ENCODE results near the gene WIPF2. TPM values are rescaled to one million over a fixed set of nuclear protein-coding genes. Genes with fewer than 3 reads are reported as not detected.

WIPF2 gene
- polyA plus RNA-seq, 1 donor (not counting 4 experiments of a cell fraction or from before 2014, with no cell fraction given), result 8.5 TPM

DNA sequence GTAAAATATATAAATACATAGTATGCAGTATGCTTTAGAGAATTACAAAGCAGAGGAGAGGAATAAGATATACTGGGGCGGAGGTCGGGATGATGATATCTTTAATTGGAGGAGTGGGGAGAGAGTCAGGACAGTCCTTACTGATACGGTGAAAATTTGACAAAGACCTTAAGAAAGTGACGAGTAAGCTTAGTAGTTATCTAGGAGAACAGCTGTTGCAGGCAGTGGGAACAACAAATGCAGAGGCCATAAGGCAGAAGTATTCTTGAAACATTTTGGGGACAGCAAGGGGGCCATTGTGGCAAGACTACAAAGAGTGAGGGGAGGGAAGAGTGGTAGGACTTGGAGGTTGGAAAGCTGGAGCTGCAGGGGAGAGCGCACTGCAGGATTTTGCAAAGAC, 46.2 kb downstream of the WIPF2 start:
- Histone ChIP-seq H3K9me3 (ENCODE audit: control insufficient read depth, low read depth, low read length) (no peaks in the 10 kb centered on the region), H3K79me2 (ENCODE audit: control insufficient read depth, insufficient read depth, low read length) (no peaks in the 10 kb centered on the region), H3K9me1 (ENCODE audit: control insufficient read depth, extremely low read depth, insufficient read depth, low read length) (no peaks in the 10 kb centered on the region), H2AFZ (ENCODE audit: control insufficient read depth, low read length) (no peak overlapping the region), H3K4me1 (ENCODE audit: control insufficient read depth, extremely low read depth, insufficient read depth, low read length) (no peaks in the 10 kb centered on the region), H3K4me3 (ENCODE audit: control insufficient read depth in 2 of 3, extremely low read depth in 1 of 3, insufficient read depth in 2 of 3, low read depth in 1 of 3, low read length in 3 of 3) (no peak overlapping the region), H4K20me1 (ENCODE audit: control insufficient read depth, extremely low read depth, insufficient read depth, low read length) (no peaks in the 10 kb centered on the region), H3K27ac (ENCODE audit: control insufficient read depth, insufficient read depth, low read length) (no peak overlapping the region), H3K36me3 (ENCODE audit: control insufficient read depth in 2 of 2, extremely low read depth in 1 of 2, insufficient read depth in 2 of 2, low read length in 2 of 2) (peaks cover 35 to 37% of the 10 kb centered on the region in 2 experiments), H3K9ac (ENCODE audit: control insufficient read depth, extremely low read depth, insufficient read depth, low read length) (no peak overlapping the region), H3K27me3 (ENCODE audit: control insufficient read depth, extremely low read depth, insufficient read depth, low read length) (no peaks in the 10 kb centered on the region), H3K4me2 (ENCODE audit: control insufficient read depth, extremely low read depth, insufficient read depth, low read depth, low read length) (no peak overlapping the region)
- TF ChIP-seq EZH2 (IDR thresholded peaks at IDR 0.05; ENCODE audit: low read length) (no peak), CTCF (optimal IDR thresholded peaks at IDR 0.05 in 1 of 3, IDR thresholded peaks at IDR 0.05 in 1 of 3, conservative IDR thresholded peaks at IDR 0.05 in 1 of 3; ENCODE audit: extremely low read depth in 1 of 3, insufficient read depth in 2 of 3, low read length in 3 of 3) (no peak)
- FAIRE-seq (no peak), DNase-seq (ENCODE audit: low read depth, low spot score) (no peak)
- dilution Hi-C loops (cut with MboI; ENCODE audit: extremely low pct_ligation_motif_present, low sequenced_read_pairs), result no loop called here

DNA sequence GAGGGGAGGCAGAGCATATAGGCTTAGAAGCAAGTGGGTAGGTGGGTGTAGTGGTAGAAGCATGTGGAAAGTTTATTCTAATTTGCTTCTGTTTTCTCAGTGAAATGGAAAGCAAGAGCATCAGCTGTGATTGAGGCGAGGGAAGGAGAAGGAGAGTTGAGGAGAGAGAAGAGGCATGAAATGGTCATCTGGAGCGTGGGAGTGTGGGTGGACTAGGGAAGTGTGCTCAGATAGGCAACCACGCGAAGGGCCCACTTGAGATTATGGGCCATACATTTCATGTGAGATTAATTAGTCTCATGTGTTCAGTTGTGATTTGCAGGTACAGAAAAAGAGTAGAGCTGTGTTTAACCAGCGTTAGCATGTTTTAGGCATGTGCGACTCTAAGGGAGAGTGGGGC, 47.8 kb downstream of the WIPF2 start:
- dilution Hi-C loops (cut with MboI; ENCODE audit: extremely low pct_ligation_motif_present, low sequenced_read_pairs), result no loop called here
- H3K9me3 ChIP-seq (ENCODE audit: control insufficient read depth, low read depth, low read length), result no peaks in the 10 kb centered on the region
- H3K27ac ChIP-seq (ENCODE audit: control insufficient read depth, insufficient read depth, low read length), result no peak overlapping the region
- DNase-seq (ENCODE audit: low read depth, low spot score), result no peak
- TF ChIP-seq EZH2 (IDR thresholded peaks at IDR 0.05; ENCODE audit: low read length) (no peak), CTCF (optimal IDR thresholded peaks at IDR 0.05 in 1 of 3, IDR thresholded peaks at IDR 0.05 in 1 of 3, conservative IDR thresholded peaks at IDR 0.05 in 1 of 3; ENCODE audit: extremely low read depth in 1 of 3, insufficient read depth in 2 of 3, low read length in 3 of 3) (no peak)
- no peak for FAIRE-seq
- H3K4me2 ChIP-seq (ENCODE audit: control insufficient read depth, extremely low read depth, insufficient read depth, low read depth, low read length), result no peak overlapping the region
- no peak overlapping the region for H3K9ac ChIP-seq (ENCODE audit: control insufficient read depth, extremely low read depth, insufficient read depth, low read length)
- peaks cover 34 to 35% of the 10 kb centered on the region in 2 experiments for H3K36me3 ChIP-seq (ENCODE audit: control insufficient read depth in 2 of 2, extremely low read depth in 1 of 2, insufficient read depth in 2 of 2, low read length in 2 of 2)
- no peaks in the 10 kb centered on the region for H3K4me1 ChIP-seq (ENCODE audit: control insufficient read depth, extremely low read depth, insufficient read depth, low read length)
- H3K27me3 ChIP-seq (ENCODE audit: control insufficient read depth, extremely low read depth, insufficient read depth, low read length), result no peaks in the 10 kb centered on the region
- no peak overlapping the region for H3K4me3 ChIP-seq (ENCODE audit: control insufficient read depth in 2 of 3, extremely low read depth in 1 of 3, insufficient read depth in 2 of 3, low read depth in 1 of 3, low read length in 3 of 3)
- H3K79me2 ChIP-seq (ENCODE audit: control insufficient read depth, insufficient read depth, low read length), result no peaks in the 10 kb centered on the region
- no peak overlapping the region for H2AFZ ChIP-seq (ENCODE audit: control insufficient read depth, low read length)
- no peaks in the 10 kb centered on the region for H4K20me1 ChIP-seq (ENCODE audit: control insufficient read depth, extremely low read depth, insufficient read depth, low read length)
- no peaks in the 10 kb centered on the region for H3K9me1 ChIP-seq (ENCODE audit: control insufficient read depth, extremely low read depth, insufficient read depth, low read length)

All from keratinocyte (primary cell).